ENCODE data around the gene ZBTB5. TPM values are rescaled to one million over a fixed set of nuclear protein-coding genes. Genes with fewer than 3 reads are reported as not detected.
"Not testable (repeated sequence)": the region's sequence is repeated elsewhere in the genome, so short reads cannot be mapped to it uniquely, and the experiment has no call there.

The ZBTB5 gene
- total and polyA plus RNA-seq, 5 experiments from 2014 or later = 0.50 to 13.2 (median 0.83) TPM

DNA sequence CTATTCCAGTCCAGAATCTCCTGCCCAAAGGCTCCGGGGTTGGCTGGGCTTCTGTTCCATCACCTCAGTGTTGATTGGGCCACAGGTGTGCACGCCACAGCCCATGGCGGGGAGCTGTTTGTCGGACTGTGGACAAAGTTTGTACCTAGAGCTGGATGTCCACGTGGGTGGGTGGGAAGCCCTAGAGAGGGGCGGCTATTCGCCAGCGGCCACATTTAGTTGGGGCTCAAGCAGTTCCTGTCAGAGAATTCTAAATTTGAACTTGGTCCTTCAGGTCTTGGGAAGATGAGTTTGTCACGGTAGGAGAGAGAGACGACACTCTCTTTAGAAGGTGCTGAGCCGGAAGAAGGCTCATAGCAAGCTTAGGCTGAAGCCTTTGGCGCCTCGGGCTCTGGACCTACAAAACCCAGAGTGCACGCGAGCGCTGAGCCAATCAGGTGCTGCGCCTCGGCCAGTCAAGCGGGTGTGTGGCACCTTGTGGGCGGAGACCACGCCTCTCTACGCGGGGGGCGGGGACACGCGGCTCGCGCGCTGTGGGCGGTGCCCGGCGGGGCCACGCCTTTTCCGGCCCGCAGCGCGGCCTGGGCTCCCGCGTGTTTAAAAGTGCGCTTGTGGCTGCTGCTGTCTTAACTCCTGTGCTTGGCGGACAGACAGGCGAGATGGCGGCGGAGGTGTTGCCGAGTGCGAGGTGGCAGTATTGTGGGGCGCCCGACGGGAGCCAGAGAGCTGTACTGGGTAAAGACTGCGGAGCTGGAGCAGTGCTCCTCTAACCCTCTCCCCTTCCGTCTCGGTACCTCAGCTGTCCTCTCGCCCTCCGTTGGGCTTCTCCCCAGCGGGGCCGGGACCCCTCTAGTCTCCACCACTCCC, 20.4 kb upstream of the ZBTB5 start, which contains the start of gene POLR1E:
Gene POLR1E (plus strand): TSS at position 560 of the 867 bp plus-strand sequence. CDS start 100 bp downstream, at position 660.
- H3K36me3 Mint-ChIP-seq = peaks cover 0 to 25% (median 0%) of the 10 kb centered on the region in 3 donors
- peak; percentile 94 to 97 for ATAC-seq
- H3K9me3 Mint-ChIP-seq = no peaks in the 10 kb centered on the region
- POLR2A ChIA-PET = interaction anchor here (0.8 to 4.3 kb wide), 6 partner anchors 15 to 107 kb away, joined by 3 to 56 read pairs (median 4); partner anchors contain the start of genes GRHPR, TOMM5 and ZBTB5
- H3K27ac Mint-ChIP-seq = peak within 1 kb of the TSS; percentile 89 to 98 (median 94)
- peak within 1 kb of the TSS; percentile 91 to 100 (median 94) for H3K4me3 Mint-ChIP-seq
- DNase-seq = peak; percentile 91 to 97 (median 96)
- peaks cover 23 to 44% (median 41%) of the 10 kb centered on the region in 4 donors for H3K4me1 Mint-ChIP-seq
- peaks cover 6 to 13% (median 7%) of the 10 kb centered on the region in 5 donors for H3K27me3 Mint-ChIP-seq

DNA sequence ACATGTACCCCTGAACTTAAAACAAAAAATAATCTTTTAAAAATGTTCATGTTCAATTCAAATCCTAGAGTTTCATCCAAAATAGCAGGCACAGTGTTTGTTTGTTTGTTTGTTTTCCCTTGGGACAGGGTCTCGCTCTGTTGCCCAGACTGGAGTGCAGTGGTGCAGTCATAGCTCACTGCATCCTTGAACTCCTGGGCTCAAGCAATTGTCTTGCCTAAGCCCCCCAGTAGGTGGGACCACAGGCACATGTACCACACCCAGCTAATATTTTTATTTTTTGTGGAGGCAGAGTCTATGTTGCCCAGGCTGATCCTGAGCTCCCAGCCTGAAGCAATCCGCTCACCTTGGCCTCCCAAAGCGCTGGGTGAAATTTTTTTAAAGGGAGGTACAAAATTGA, 15.5 kb upstream of the ZBTB5 start:
- Mint-ChIP-seq H3K36me3 (no peaks in the 10 kb centered on the region), H3K4me1 (peaks cover 4 to 14% (median 10%) of the 10 kb centered on the region in 4 donors), H3K9me3 (no peaks in the 10 kb centered on the region), H3K4me3 (no peak overlapping the region), H3K27ac (no peak overlapping the region), H3K27me3 (peaks cover 15 to 39% (median 26%) of the 10 kb centered on the region in 5 donors)
- no peak for ATAC-seq
- no peak for DNase-seq
- POLR2A ChIA-PET = no interaction called here

DNA sequence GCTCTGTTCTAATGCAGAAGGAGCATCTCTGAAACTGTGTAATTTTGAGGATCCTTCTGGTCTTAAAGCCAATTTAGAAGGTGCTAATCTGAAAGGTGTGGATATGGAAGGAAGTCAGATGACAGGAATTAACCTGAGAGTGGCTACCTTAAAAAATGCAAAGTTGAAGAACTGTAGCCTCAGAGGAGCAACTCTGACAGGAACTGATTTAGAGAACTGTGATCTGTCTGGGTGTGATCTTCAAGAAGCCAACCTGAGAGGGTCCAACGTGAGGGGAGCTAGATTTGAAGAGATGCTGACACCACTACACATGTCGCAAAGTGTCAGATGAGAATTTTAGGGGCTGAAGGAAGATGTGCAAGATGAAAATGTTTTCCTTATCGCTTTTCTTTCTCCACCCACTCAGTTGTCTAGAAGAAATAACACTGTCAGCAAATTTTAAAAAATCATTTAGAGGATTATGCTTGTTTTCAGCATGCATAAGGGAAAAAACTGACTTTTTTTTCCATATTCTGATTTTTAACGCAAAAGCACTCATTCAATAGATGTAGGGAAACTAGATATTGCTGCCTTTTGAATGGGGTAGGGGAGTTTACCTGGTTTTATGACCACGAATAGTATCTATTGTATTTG, 12.9 kb upstream of the ZBTB5 start:
- peaks cover 15 to 39% (median 26%) of the 10 kb centered on the region in 5 donors for H3K27me3 Mint-ChIP-seq
- POLR2A ChIA-PET, ATAC-seq: not testable (repeated sequence)

DNA sequence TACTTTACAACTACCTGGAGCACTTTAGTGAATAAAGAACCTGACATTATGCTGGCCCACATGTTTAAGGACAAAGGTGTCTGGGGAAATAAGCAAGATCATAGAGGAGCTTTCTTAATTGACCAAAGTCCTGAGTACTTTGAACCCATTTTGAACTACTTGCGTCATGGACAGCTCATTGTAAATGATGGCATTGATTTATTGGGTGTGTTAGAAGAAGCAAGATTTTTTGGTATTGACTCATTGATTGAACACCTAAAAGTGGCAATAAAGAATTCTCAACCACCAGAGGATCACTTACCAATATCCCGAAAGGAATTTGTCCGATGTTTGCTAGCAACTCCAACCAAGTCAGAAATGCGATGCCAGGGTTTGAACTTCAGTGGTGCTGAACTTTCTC, 12.2 kb upstream of the ZBTB5 start:
- H3K4me1 Mint-ChIP-seq, ATAC-seq, H3K4me3 Mint-ChIP-seq, POLR2A ChIA-PET, H3K36me3 Mint-ChIP-seq, DNase-seq: not testable (repeated sequence)
- peaks cover 0 to 13% (median 4%) of the 10 kb centered on the region in 9 donors for H3K9me3 Mint-ChIP-seq
- H3K27me3 Mint-ChIP-seq = peaks cover 15 to 39% (median 26%) of the 10 kb centered on the region in 5 donors
- peak overlapping the region in 1 of 10 donors; percentile 65 for H3K27ac Mint-ChIP-seq

More for the DNA sequence above, 12.9 kb upstream of the ZBTB5 start:
- H3K4me3 Mint-ChIP-seq, H3K27ac Mint-ChIP-seq, H3K4me1 Mint-ChIP-seq, DNase-seq, H3K36me3 Mint-ChIP-seq: not testable (repeated sequence)
- H3K9me3 Mint-ChIP-seq = peaks cover 0 to 13% (median 4%) of the 10 kb centered on the region in 9 donors

DNA sequence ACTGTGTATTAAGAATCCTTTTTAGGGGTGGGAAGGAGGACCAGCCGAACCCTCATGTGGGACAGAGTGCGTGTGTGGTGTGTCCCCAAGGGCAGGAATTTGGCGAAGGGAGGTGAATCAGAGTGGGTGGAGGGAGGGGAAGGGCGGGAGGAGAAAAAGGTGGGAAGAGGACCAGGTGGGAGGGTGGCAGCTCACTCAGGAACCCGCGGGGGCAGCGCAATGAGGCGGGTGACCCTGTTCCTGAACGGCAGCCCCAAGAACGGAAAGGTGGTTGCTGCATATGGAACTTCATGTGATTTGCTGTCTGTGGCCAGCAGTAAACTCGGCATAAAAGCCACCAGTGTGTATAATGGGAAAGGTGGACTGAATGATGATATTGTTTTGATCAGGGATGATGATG, 11.7 kb upstream of the ZBTB5 start:
- H3K4me1 Mint-ChIP-seq = peaks cover 4 to 11% (median 6%) of the 10 kb centered on the region in 4 donors
- POLR2A ChIA-PET = no interaction called here
- no peak for DNase-seq
- peaks cover 14 to 36% (median 26%) of the 10 kb centered on the region in 5 donors for H3K27me3 Mint-ChIP-seq
- no peak overlapping the region for H3K4me3 Mint-ChIP-seq
- H3K36me3 Mint-ChIP-seq = peaks cover 0 to 2% (median 0%) of the 10 kb centered on the region in 3 donors
- no peak for ATAC-seq
- peaks cover 0 to 13% (median 8%) of the 10 kb centered on the region in 9 donors for H3K9me3 Mint-ChIP-seq
- no peak overlapping the region for H3K27ac Mint-ChIP-seq

DNA sequence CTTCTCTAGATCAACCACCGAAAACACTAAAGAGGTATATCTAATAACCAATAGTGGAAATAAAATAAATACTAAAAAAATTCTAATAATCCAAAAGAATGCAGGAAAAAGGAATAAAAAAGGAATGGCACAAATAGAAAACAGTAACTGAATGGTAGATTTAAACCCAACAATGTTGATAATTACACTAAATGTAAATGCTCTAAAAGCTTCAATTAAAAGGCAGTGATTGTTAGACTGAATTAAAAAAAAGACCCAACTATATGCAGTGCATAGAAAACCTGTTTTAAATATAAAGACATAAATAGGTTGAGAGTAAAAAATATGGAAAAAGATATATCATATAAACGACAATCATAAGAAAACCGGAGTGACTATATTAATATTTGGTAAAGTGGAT, 9.2 kb upstream of the ZBTB5 start:
- H3K27ac Mint-ChIP-seq = peak overlapping the region in 1 of 10 donors; percentile 44
- H3K27me3 Mint-ChIP-seq = peaks cover 7 to 21% (median 17%) of the 10 kb centered on the region in 5 donors
- DNase-seq (no peak), ATAC-seq (no peak)
- H3K4me3 Mint-ChIP-seq = no peak overlapping the region
- peaks cover 0 to 13% (median 8%) of the 10 kb centered on the region in 9 donors for H3K9me3 Mint-ChIP-seq
- peaks cover 4 to 16% (median 15%) of the 10 kb centered on the region in 4 donors for H3K4me1 Mint-ChIP-seq
- H3K36me3 Mint-ChIP-seq = peaks cover 0 to 2% (median 0%) of the 10 kb centered on the region in 3 donors
- POLR2A ChIA-PET = no interaction called here

DNA sequence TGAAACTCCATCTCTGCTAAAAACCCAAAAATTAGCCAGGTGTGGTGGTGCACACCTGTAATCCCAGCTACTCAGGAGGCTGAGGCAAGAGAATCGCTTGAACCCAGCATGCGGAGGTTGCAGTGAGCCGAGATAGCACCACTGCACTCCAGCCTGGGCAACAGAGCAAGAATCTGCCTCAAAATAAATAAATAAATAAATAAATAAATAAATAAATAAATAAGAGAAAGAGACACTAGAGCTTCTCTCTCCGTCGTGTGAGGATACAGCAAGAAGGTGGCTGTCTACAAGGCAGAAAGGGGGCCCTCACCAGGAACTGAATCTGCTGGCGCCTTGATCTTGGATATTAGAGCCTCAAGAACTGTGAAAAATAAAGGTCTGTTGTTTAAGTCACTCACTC, 8.7 kb upstream of the ZBTB5 start:
- H3K9me3 Mint-ChIP-seq = peaks cover 0 to 13% (median 8%) of the 10 kb centered on the region in 9 donors
- peaks cover 4 to 16% (median 15%) of the 10 kb centered on the region in 4 donors for H3K4me1 Mint-ChIP-seq
- ATAC-seq, DNase-seq, H3K27ac Mint-ChIP-seq, H3K4me3 Mint-ChIP-seq, H3K36me3 Mint-ChIP-seq, POLR2A ChIA-PET: not testable (repeated sequence)
- H3K27me3 Mint-ChIP-seq = peaks cover 7 to 18% (median 14%) of the 10 kb centered on the region in 5 donors

DNA sequence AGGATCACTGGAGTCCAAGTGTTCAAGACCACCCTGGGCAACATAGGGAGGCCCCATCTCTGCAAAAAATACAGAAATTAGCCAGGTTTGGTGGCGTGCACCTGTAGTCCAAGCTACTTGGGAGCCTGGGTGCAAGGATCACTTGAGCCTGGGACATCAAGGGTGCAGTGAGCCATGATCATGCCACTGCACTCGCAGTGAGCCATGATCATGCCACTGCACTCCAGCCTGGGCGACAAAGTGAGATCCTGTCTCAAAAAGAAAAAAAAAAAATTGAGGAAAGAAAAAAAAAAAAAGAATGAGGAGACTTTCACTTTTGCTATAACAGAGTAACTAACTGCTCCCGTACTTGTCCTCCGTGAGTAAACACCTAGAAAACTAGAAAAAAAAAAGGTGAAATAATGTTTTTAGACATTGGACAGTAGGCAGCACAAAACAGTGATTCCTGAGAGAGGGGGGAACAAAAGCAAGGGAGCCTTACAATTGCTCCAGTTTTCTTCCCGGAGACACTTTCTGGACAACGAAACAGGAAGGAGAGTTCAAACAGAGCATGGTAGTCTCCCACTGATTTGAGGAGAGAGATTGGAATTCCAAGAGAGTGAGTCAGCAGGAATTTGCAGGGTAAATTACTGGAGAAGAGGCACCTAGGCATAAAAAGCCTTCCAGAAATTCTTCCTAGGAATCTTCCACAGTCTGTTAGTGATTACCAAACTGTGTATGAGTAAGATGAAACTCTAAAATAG, 6.9 kb upstream of the ZBTB5 start:
- ATAC-seq = peak; percentile 14 to 35
- peak overlapping the region; percentile 72 to 88 (median 76) for H3K4me3 Mint-ChIP-seq
- POLR2A ChIA-PET = interaction anchor here (0.6 kb wide), 1 partner anchor 1319 kb away, joined by 5 read pairs; no protein-coding TSS in a partner anchor

DNA sequence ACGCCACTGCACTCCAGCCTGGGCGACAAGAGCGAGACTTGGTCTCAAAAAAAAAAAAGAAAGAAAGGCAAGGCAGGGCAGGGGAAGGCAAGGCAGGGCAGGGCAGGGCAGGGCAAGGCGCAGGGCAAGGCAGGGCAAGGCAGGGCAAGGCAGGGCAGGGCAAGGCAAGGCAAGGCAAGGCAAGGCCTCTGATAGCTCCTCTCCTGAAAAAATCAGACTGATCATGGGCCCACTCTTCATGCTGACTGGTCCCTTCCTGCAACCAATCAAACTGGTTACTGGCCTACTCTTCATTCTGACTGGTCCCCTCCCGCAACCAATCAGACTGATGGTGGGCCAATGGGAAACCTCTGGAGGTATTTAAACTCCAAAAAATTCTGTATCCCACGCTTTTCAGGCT, 3.4 kb upstream of the ZBTB5 start:
- Mint-ChIP-seq H3K9me3 (peaks cover 0 to 6% (median 0%) of the 10 kb centered on the region in 9 donors), H3K27me3 (no peaks in the 10 kb centered on the region), H3K4me3 (no peak overlapping the region), H3K36me3 (no peaks in the 10 kb centered on the region), H3K4me1 (peaks cover 13 to 37% (median 30%) of the 10 kb centered on the region in 4 donors), H3K27ac (no peak overlapping the region)
- ATAC-seq (no peak), DNase-seq (no peak)
- POLR2A ChIA-PET = interaction anchor here (0.7 kb wide), 1 partner anchor 454 kb away, joined by 3 read pairs; no protein-coding TSS in a partner anchor

More for the DNA sequence above, 6.9 kb upstream of the ZBTB5 start:
- DNase-seq = no peak
- H3K27ac Mint-ChIP-seq = peak overlapping the region; percentile 53 to 92 (median 76)
- H3K4me1 Mint-ChIP-seq = peaks cover 4 to 15% (median 13%) of the 10 kb centered on the region in 4 donors
- peaks cover 0 to 13% (median 8%) of the 10 kb centered on the region in 9 donors for H3K9me3 Mint-ChIP-seq
- H3K27me3 Mint-ChIP-seq = peaks cover 4 to 9% (median 5%) of the 10 kb centered on the region in 5 donors
- peaks cover 0 to 2% (median 0%) of the 10 kb centered on the region in 3 donors for H3K36me3 Mint-ChIP-seq

DNA sequence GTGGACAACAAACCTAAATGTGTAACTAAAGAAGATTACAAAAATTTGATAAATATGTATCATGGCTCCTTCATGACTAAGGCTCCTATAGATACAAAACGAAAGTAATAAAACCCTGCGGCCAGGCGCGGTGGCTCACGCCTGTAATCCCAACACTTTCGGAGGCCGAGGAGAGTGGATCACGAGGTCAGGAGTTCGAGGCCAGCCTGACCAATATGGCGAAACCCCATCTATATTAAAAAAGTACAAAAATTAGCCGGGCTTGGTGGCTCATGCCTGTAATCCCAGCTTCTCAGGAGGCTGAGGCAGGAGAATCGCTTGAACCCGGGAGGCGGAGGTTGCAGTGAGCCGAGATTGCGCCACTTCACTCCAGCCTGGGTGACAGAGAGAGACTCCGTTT, 2.3 kb upstream of the ZBTB5 start:
- peaks cover 19 to 47% (median 41%) of the 10 kb centered on the region in 4 donors for H3K4me1 Mint-ChIP-seq
- H3K4me3 Mint-ChIP-seq, H3K9me3 Mint-ChIP-seq, DNase-seq, H3K27ac Mint-ChIP-seq, H3K36me3 Mint-ChIP-seq, H3K27me3 Mint-ChIP-seq, ATAC-seq, POLR2A ChIA-PET: not testable (repeated sequence)

DNA sequence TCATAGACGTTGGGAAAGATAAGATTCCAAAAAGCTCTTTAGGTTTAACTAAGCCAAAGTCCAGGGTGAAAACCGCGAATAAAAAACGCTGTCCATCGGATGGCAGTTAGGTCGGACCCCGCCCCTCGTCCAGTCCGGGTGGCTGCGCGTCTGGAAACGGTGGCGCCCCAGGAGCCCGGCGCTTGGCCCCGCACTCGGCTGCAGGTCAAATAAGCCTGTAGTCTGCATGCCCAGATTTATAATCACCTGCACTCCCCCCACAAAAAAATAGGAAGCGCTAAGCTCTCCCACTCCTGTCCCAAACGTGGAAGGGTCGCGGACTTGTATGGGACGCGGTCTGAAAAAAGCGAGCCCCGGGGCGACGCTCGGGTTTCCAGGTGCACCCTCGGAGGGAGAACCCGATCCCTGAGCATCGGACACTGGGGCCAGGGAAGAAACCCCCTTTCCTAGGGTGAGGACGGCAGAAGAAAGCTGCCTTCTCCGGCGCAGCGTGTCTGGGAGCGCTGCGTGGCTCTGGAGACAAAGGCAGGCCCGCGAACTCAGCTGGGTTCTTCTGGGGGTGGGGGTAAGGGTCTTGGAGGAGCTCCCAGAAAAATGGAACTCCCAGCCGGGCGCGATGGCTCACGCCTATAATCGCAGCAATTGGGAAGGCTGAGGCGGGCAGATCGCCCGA, 923 bp upstream of the ZBTB5 start:
- H3K4me1 Mint-ChIP-seq = peaks cover 19 to 40% (median 38%) of the 10 kb centered on the region in 4 donors
- POLR2A ChIA-PET = interaction anchor here (0.6 to 3.4 kb wide), 10 partner anchors 20 to 700 kb away, joined by 3 to 56 read pairs (median 3); partner anchors contain the start of genes EXOSC3, FBXO10, GRHPR and POLR1E
- peak in 3 of 10 donors; percentile 6 to 37 (median 28) for DNase-seq
- peak overlapping the region; percentile 93 to 99 (median 98) for H3K27ac Mint-ChIP-seq
- no peaks in the 10 kb centered on the region for H3K27me3 Mint-ChIP-seq
- no peaks in the 10 kb centered on the region for H3K9me3 Mint-ChIP-seq
- no peak for ATAC-seq
- H3K4me3 Mint-ChIP-seq = peak overlapping the region; percentile 94 to 98 (median 96)
- peaks cover 0 to 5% (median 1%) of the 10 kb centered on the region in 3 donors for H3K36me3 Mint-ChIP-seq
